Stimulated activated CD8-positive, alpha-beta memory T cell treated with anti-CD3 and anti-CD28 coated beads, Interleukin-2, amount 100 ng/mL, for 1 hour (primary cell): ENCODE measurements around the gene TMEM89.

ENCODE experiments used
- DNase-seq, 2 donors: peaks; one replicate each; pipeline ENCODE4 v3.0.0-alpha.2; 2020; ENCODE audit warnings: low read depth in 2 of 2

Gene TMEM89, protein sequence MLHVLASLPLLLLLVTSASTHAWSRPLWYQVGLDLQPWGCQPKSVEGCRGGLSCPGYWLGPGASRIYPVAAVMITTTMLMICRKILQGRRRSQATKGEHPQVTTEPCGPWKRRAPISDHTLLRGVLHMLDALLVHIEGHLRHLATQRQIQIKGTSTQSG

DNA sequence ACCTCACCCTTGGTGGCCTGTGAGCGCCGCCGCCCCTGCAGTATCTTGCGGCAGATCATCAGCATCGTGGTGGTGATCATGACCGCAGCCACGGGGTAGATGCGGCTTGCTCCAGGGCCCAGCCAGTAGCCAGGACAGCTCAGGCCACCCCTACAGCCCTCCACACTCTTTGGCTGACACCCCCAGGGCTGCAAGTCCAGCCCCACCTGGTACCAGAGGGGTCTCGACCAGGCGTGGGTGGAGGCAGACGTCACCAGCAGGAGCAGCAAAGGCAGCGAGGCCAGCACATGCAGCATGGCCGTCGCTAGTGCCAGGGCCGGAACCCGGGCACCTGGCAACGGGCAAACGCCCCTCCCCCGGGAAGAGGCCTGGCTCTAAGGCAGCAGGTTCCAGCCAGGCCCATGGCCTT, at the start of gene TMEM89:
TMEM89 (minus strand) TSS at position 309 of the 409 bp plus-strand sequence; CDS start at position 296, 13 bp downstream.
- DNase-seq = no peak

DNA sequence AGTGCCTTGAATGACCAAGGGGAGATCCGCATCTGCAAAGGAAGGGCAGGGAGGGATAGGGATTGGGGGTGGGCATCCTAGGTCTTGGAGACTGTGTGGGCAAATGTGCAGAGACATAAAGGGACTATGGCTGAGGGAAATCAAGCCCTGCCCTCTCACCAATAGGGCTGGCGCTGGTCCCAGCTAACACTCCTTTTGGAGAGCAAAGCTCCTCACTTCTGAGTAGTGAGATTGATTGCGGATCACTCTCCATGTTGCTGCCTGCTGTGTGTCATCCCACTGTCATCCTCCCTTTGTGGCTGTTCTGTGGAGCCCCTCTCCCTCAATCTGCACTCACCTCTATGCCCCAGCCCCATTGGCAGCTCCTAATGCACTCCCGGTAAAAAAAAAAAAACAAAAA, 43.4 kb upstream of the TMEM89 start:
- no peak for DNase-seq

DNA sequence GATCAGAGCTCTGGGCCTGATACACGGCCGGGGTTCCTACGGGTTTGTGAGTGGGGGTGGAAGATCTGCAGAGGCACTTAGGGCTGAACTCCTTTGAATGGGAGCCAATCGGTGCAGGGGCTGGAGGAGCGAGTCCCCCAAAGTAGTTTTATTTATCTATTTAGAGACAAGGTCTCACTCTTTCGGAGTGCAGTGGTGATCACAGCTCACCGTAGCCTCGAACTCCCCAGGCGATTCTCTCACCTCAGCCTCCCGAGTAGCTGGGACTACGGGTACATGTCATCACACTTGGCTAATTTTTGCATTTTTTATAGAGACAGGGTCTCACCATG, 42.7 kb upstream of the TMEM89 start:
- no peak for DNase-seq

DNA sequence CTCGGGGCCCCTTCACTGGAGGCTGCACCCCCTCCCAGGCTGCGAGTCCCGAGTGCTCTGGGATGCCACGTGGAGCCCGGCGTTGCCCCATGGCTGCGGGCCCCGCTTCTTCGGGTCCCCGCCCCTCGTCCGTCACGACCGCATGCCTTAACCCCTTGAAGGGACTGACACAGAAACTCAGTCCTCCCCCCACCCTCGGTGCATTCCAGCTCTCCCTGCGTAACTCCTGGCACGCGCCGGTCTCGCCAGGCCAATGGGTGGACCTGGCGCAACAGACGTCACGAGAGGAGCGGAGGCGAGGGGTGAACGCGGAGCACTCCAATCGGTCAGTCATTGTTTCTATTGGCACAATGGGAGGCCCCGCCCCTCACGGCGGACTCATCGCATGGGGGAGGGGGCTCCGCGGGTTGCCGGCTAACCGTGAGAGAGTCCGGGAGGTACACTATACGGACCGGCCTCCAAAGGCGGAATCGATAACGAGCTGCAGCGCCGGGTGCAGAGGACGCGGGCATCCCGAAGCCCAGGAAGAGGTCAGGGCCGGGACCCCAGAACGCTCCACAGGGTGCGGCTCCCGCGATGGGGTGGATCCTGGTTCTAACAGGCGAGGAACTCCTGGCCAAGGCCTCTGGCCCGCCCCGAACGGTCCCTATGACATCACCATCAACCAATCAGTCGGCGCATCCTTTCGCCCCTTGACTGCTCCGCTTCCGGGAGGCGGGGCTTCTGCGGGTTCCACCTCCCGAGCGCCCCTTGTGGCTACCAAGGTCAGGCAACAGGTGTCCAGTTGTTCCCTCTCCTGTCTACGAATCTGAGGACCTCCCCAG, 42.1 kb upstream of the TMEM89 start:
- peak; percentile 56 to 74 for DNase-seq

DNA sequence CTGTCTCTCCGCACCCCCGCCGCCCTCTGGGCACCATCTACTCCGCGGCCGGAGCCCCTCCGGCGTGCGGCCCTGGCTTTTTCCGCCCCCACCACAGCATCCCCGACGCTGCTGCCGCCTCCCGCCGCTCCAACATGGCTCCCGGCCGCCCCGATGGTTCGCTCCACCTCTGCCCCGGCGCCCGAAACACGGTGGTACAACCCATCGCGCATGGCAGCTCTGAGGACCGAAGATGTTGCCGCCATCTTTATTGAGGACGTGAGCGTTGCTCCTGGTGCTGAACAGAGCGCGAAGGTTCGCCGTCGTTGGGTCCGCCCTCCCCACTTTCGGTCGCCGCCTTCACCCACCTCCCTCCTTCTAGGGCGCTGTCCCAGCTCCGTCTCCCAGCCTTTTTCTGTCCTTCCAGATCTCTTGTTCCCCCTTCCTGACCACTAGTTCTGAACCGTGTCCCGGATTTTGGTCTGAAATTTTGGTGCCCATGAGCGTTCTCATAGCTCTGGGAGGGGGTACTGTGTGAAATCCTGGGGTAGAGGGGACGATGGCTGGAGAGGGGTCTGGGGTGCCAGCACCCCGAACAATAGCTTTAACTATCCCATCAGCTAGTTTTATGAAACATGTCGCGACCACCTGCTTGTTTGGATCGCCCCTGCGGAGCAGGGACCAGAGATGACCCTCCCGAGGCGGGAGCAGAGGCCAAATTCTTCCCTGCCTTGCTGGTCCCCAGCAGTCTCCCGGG, 41.4 kb upstream of the TMEM89 start, which contains the start of gene CELSR3:
CELSR3 (minus strand) TSS at position 134 of the 736 bp plus-strand sequence. CDS start 252 bp downstream, outside the sequence.
- peak in 1 of 2 donors; percentile 26 for DNase-seq

DNA sequence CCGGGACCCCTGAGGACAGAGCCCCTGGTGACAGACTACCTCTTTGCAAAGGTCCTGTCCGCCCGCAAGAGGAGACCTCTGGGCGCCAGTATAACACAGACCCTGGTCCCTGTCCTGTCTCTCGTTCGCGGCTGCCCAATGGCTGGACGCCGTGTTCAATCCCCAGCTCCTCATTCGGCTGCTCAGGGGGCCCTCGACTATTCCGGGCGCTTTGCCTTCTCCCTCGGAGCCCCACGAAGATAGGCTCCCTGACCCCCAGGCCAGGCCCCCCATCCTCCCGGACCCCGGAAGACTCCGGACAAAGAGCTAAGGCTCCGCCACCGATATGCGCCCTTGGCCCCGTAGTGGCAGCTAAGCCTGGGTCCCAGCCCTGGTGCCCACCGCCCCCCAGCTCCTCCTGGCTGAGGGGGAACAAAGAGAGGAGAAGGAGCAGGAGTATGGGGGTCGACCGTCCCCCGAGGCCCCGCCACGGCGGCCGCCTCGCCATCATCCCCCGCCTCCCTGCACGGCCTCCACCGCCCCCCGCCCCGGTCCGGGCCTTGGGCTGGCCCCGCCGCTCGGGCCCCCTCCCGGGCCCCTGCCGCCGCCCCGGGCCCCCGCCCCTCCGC, 40.7 kb upstream of the TMEM89 start:
- DNase-seq = no peak

DNA sequence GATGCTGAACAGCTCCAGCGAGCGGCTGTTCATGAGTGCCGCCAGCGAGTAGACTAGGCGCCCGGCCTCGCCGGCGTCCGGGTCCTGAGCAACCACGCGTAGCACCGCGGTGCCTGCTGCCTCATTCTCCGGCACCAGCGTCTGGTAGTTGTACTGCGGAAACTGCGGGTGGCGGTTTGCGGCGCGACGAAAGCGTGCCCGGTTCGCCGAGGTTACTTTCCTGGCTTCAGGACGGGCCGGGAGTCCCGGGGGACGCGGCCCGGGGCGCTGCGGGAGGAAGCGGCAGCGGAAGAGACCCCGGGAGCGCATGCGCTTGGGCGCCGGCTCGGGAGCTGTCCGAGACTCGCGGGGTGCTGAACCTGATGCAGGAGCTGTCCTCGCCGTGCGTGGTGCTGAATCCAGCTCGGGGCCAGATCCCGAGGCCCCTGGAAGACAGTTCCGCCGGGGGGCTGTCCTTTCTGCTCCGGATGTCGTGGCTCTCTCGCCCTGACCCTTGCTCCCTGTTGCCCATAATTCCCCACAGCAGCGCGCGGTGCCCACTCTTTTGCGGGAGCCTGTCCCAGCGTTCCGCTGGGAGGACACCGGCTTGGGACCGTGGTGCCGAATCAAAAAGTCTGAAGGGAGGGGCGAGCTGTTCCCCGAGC, 40.1 kb upstream of the TMEM89 start:
- peak; percentile 55 to 57 for DNase-seq

DNA sequence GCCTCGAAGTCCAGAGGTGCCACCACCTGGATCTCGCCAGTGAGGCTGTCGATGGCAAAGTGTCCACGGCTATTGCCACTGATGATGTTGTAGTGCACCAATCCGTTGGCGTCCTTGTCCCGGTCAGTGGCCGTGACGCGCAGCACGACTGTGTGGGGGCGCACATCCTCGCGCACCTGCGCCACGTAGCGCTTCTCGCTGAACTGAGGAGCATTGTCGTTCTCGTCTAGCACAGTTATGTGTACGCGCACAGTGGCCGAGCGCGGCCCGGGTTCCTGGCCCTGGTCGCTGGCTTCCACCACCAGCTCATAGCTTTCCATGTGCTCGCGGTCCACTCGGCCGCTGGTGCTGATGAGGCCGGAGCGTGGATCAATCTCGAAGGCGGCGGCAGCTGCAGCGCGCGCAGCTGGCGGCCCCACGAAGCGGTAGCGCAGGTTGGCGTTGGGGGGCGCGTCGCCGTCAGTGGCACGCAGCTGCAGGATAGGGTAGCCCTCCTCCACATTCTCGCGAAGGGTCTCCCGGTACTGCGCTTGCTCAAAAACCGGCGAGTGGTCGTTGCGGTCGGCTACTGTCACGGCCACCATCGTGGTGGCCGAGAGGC, 39.3 kb upstream of the TMEM89 start:
- no peak for DNase-seq

DNA sequence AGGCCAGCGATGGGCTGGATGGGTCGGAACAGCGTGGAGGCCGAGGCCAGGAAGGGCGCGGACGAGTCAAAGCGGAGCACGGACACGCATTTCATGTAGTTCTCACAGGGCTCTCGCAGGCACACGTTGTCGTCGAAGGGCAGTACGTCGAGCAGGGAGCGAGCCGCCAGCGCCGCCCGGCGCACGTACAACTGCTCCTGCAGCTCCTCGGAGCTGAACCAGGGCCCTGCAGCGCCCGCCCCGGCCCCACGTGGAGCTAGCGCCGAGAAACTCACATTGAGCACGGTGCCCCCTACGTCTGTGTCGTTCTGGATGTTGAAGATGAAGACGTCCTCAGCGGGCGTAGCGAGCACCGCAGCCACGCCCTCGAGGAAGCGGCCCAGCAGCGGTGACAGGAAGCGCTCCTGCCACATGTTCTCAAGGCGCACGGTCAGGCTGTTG, 35.3 kb upstream of the TMEM89 start:
- no peak for DNase-seq

DNA sequence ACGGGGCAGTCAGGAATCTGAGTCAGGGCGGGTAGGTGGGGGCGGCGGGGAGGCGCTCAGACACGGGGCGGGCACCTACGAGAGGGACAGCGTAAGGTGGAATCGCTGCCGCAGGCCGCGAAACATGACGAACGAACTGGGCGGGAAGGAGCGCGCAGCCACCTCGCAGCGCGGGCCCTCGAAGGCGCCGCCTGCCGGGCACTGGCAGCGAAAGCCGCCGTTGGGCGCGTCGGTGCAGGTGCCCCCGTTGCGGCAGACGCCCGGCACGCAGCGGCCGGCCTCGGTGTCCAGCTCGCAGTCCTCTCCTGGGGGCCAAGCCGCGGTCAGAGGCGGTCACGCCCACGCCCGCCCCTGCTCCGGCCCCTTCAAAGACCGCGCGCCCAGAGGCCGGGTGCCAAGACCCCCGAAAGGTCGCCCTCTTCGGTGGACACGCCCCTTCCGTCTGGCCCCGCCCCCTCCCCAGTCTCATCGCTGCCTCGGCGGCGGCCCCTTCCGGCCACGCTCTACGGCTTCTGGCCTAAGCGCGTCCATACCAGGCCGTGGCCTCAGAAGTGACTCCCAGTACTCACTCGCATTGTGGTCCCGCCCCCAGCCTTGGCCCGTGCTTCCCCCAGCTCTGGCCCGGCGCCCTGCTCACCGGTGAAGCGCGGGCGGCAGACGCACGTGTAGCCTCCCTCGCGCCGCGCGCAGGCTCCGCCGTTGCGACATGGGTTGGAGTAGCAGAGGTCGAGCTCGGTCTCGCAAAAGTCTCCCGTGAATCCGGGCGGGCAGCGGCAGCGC, 34.7 kb upstream of the TMEM89 start:
- peak; percentile 68 to 74 for DNase-seq

DNA sequence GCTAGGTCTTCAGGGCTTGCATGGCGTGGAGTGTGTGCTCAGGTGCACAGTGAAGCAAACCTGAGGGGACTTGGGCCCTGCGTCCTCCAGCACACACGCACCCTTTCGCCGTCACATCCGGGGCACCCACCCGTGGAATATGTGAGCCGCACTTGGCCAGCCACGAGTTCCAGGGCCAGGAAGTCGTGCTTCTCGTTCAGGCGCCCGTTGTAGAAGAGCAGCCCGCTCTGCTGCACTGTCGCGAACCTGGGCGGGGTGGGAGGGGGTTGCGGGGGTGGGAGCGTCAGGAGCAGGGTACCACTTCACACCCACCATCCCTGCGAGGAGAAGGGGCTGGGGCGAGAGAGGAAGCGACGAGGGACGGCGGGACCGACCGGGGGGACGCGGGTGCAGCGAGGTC, 34.0 kb upstream of the TMEM89 start:
- DNase-seq = peak in 1 of 2 donors; percentile 33

DNA sequence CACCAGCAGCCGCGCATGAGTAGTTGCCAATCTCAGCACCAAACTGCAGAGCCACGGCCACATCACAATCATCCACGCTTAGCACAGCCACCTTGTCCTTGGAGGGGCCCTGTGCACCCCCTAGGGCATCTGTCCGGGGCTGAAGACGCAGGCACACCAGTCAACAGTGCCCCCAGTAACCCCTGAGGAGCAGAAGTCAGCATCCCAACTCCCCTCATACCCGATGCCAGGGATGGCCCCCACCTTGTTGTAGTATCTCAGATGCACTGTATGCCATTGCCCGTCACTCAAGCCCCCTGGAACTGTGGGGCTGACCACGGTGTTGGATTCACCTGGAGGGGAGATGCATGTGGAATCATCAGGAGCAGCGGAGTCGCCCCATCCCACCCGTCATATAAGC, 33.5 kb upstream of the TMEM89 start:
- no peak for DNase-seq

DNA sequence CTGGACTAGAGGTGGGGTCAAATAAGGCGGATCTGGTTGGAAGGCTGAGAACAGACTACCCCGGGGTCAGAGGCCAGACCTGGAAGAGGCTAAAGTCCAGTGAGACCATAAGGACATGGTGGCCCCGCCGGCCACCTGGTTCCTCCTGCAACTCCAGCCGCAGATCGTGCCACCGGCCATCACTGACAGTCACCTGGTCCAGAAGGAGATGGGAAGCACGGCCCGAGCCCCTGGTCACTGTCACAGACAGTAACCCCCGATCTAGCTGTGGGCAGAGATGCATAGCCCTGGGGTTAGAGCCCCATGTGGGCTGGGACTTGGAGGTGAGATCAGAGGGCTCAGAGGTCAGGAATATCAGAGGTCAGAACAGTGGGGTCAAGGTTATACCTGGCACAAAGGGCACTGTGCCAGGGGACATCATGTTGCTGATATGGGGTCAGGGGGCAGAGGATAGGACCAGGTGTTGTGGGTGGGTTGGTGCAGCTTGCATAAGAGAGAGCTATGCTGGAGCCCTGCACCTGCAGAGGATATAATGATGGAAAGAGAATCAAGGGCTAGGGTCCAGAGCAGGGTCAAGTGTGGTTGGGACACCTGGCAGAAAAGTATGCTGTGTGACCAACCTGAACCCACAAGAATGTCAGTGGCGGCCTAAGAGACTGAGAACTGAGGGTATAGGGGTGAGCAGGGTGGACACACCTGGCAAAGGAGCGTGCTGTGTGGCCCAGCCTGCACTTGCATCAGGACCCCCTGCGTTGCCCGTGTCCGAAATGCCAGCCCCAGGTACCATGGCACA, 31.6 kb upstream of the TMEM89 start:
- DNase-seq = no peak

DNA sequence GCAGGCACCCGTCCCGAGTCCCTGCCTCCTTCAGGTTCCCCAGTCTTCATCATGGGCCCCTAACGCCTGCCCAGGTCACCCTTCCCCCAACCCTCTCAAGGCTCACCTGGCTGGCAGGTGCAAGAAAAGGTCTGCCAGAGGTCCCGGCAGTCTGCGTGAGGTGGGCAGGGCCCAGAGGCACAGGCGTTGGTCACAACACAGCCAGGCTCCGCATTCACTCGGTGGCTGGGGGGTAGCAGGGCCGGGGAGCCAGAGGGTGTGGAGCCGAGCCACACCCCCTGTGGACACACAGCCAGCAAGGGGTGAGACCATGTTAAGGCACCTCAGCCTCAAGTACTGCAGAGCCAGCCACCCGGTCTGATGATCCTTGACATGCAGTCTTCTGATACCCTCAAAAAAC, 30.2 kb upstream of the TMEM89 start:
- DNase-seq = no peak

DNA sequence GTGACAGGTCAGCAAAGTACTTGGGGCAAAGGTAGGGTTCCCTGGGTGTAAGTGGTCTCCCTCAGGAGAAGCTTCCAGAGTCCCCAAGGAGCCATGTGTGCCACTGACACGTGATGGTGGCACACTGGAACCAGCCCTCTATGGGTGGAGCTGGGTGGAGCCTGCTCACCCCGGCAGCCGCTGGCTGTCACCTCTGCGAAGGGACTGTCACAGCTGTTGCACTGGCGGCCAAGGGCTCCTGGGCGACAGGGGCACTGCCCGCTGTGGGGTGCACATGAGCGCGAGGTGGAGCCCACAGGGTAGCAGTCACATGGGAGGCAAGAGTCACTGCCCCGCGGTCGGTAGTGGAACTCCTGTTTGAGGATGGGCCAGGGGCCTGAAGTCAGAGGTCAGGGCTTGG, 29.2 kb upstream of the TMEM89 start:
- DNase-seq = no peak

DNA sequence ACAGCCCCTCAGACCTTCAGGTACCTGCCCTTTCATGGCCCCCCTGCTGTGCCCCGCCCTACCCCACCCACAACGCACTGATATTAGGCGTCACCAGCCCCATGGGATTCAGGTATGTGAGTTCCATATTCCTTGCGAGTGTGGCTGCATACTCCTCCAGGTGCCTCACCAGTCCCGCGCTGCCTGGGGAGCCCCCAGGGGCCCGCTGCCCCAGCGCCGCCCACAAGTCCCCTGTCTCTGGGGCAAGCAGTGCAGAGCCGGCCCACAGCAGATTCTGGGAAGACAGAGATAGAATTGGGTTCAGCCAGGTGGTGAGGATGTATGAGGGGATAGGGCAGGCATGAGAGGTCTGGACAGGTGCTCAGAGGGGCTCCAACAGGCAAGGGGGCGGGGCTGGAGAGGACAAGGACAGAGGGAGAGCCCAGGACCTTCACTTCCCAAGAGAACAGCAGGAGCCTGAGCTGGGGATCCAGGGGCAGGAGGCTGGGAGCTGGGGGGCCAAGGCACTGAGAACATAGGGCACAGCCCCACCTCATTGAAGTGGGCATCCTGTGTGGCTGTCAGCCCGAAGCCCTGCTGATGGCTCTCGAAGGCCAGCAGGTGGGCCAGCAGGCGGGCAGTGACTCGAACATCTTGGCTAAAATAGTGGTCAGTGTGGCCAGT, 26.8 kb upstream of the TMEM89 start:
- DNase-seq = no peak

DNA sequence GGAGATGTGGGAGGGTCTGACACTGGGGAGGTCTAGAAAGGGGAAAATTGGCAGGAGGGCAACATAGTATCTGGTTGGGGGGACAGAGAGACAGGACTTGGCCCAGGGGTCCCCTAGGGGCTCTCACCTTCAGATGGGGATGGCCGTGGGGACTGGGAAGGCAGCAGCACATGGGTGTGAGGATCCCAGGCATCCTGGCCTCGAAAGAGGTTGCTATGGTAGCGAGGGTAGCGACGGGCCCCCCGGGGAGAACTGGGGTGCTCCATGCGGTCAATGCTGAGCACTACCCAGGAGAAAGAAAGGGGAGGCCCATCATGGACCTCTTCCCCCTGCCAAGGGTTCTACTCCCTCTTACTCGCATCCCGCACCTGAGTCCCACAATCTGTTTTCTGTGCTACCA, 26.1 kb upstream of the TMEM89 start:
- DNase-seq = no peak

DNA sequence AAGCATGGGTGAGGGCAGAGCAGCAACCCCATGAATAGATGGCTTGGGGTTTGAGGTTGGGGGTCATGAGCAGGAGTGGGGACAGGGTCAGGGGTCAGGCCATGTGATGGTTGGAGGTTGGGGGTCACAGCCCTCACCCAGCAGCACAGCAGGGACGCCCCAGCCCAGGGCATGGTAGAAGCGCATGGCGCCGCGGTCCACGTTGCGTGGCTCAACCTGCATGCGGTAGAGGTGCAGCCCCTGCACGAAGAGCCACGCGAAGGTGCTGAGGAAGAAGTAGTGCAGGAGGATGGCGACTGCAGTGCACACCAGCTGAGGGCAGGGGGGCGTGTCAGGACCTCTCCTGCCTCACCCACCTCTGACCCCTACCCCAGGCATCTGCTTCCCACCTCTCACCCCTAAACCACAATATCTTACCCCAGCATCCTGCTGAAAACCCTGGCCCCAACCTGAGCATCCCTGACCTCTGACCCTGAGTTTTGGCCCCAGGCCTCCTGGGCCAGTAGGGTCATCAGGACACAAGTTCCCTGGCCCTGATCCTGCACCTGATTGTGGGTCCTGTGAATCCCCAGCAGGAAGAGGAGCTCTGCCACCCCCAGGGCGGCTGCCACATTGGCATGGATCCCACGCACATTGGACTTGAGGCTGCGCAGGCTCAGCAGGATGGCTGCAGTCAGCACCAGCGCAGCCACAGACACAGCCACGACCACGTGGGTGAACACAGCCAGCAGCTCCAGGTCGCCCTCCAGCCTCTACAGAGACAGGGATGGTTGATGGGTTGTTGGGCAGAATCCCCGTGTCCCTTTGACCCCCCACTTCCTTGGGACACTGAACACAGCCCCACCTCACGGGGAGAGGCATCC, 23.6 kb upstream of the TMEM89 start:
- DNase-seq = no peak
